HUES6 (cell line): Measurements from ENCODE around the gene CDKL1.

Experiments used
- H3K27ac ChIP-seq: 2 replicates; pipeline ENCODE4 v1.7.0; 2013; ENCODE audit warnings: low read depth, mild to moderate bottlenecking, low read length, inconsistent platforms
- H3K27me3 ChIP-seq: 2 replicates; pipeline ENCODE4 v1.6.1; 2013; ENCODE audit warnings: low read length; ENCODE audit not compliant: control insufficient read depth, insufficient read depth
- H3K36me3 ChIP-seq: 2 replicates; pipeline ENCODE4 v1.6.1; 2013; ENCODE audit warnings: low read length; ENCODE audit not compliant: control insufficient read depth, insufficient read depth
- H3K4me1 ChIP-seq: 2 replicates; pipeline ENCODE4 v1.6.1; 2013; ENCODE audit warnings: low read length; ENCODE audit not compliant: control insufficient read depth, insufficient read depth
- H3K4me3 ChIP-seq: 2 replicates; pipeline ENCODE4 v1.5.1; 2013; ENCODE audit warnings: low read depth, low read length
- H3K9ac ChIP-seq: one replicate; pipeline ENCODE4 v1.6.1; 2013; ENCODE audit warnings: mild to moderate bottlenecking, low read length
- H3K9me3 ChIP-seq: 2 replicates; pipeline ENCODE4 v1.6.1; 2013; ENCODE audit warnings: low read depth, low read length; ENCODE audit not compliant: control insufficient read depth, insufficient read depth

CDKL1 gene

GRCh38 chr14:50310445-50310844, 86.2 kb downstream of the CDKL1 start:
- Histone ChIP-seq H3K4me1 (peaks cover 5% of the 10 kb centered on the region), H3K9ac (no peak overlapping the region), H3K4me3 (peak overlapping the region; percentile 75), H3K36me3 (peaks cover 7% of the 10 kb centered on the region; the same call in 1 of the 2 replicates), H3K27me3 (no peaks in the 10 kb centered on the region), H3K9me3 (peaks cover 10% of the 10 kb centered on the region), H3K27ac (no peak overlapping the region)

- H3K9me3 ChIP-seq, result peaks cover under 1% of the 10 kb centered on the region
- no peak overlapping the region for H3K27ac ChIP-seq
- H3K9ac ChIP-seq, result no peak overlapping the region
- H3K36me3 ChIP-seq, result peaks cover 2% of the 10 kb centered on the region; the same call in 1 of the 2 replicates
- no peak overlapping the region for H3K4me3 ChIP-seq
- H3K27me3 ChIP-seq, result no peaks in the 10 kb centered on the region
- H3K4me1 ChIP-seq, result peaks cover 5% of the 10 kb centered on the region
Observed at GRCh38 chr14:50308363-50308915, 88.2 kb downstream of the CDKL1 start.

GRCh38 chr14:50303744-50304471, 92.8 kb downstream of the CDKL1 start:
- H3K4me1 ChIP-seq, result no peaks in the 10 kb centered on the region
- H3K27me3 ChIP-seq, result no peaks in the 10 kb centered on the region
- no peak overlapping the region for H3K27ac ChIP-seq
- H3K4me3 ChIP-seq, result no peak overlapping the region
- H3K9me3 ChIP-seq, result peaks cover 7% of the 10 kb centered on the region; the same call in 1 of the 2 replicates
- no peak overlapping the region for H3K9ac ChIP-seq
- peaks cover 26% of the 10 kb centered on the region for H3K36me3 ChIP-seq

GRCh38 chr14:50301914-50302313, 94.8 kb downstream of the CDKL1 start:
- Histone ChIP-seq H3K27ac (no peak overlapping the region), H3K9me3 (peaks cover 7% of the 10 kb centered on the region; the same call in 1 of the 2 replicates), H3K4me1 (no peaks in the 10 kb centered on the region), H3K27me3 (no peaks in the 10 kb centered on the region), H3K36me3 (peaks cover 29% of the 10 kb centered on the region), H3K9ac (no peak overlapping the region), H3K4me3 (no peak overlapping the region)

- Histone ChIP-seq H3K9ac (no peak overlapping the region), H3K27me3 (no peaks in the 10 kb centered on the region), H3K4me1 (no peaks in the 10 kb centered on the region), H3K27ac (0 out of 2 replicates have a peak overlapping the region, but pooled peaks have one; percentile 46), H3K9me3 (peaks cover 7% of the 10 kb centered on the region; the same call in 1 of the 2 replicates), H3K4me3 (no peak overlapping the region), H3K36me3 (peaks cover 29% of the 10 kb centered on the region)
Observed at GRCh38 chr14:50299585-50299984, 97.1 kb downstream of the CDKL1 start.

GRCh38 chr14:50290306-50290705, 106.4 kb downstream of the CDKL1 start:
- Histone ChIP-seq H3K9me3 (no peaks in the 10 kb centered on the region), H3K27me3 (no peaks in the 10 kb centered on the region), H3K27ac (no peak overlapping the region), H3K4me1 (no peaks in the 10 kb centered on the region), H3K9ac (no peak overlapping the region), H3K4me3 (no peak overlapping the region), H3K36me3 (peaks cover 21% of the 10 kb centered on the region)

- Histone ChIP-seq H3K36me3 (peaks cover 14% of the 10 kb centered on the region), H3K27me3 (no peaks in the 10 kb centered on the region), H3K4me3 (no peak overlapping the region), H3K4me1 (no peaks in the 10 kb centered on the region), H3K27ac (no peak overlapping the region), H3K9me3 (no peaks in the 10 kb centered on the region), H3K9ac (no peak overlapping the region)
Observed at GRCh38 chr14:50288146-50288545, 108.5 kb downstream of the CDKL1 start.

GRCh38 chr14:50285861-50286260, 110.8 kb downstream of the CDKL1 start:
- peaks cover 12% of the 10 kb centered on the region for H3K36me3 ChIP-seq
- no peak overlapping the region for H3K4me3 ChIP-seq
- H3K27me3 ChIP-seq, result no peaks in the 10 kb centered on the region
- H3K4me1 ChIP-seq, result no peaks in the 10 kb centered on the region
- H3K27ac ChIP-seq, result no peak overlapping the region
- H3K9ac ChIP-seq, result no peak overlapping the region
- H3K9me3 ChIP-seq, result no peaks in the 10 kb centered on the region
